ENCODE measurements around the gene CARM1.

GRCh38 chr19:10881403-10882107, 10.2 kb downstream of the CARM1 start:
- TF ChIP-seq CTCF (conservative IDR thresholded peaks at IDR 0.05; ENCODE audit: low read length) (no peak), EZH2phosphoT487 (IDR thresholded peaks at IDR 0.05; ENCODE audit: borderline replicate concordance) (no peak)
